ENCODE results near the gene BHLHA9. TPM values are rescaled to one million over a fixed set of nuclear protein-coding genes. Genes with fewer than 3 reads are reported as not detected.

Gene BHLHA9
- total and polyA plus RNA-seq, 2 of the 8 experiments (the other 6 are each of a cell fraction or from before 2014, with no cell fraction given), result 0.29 to 0.34 TPM

DNA sequence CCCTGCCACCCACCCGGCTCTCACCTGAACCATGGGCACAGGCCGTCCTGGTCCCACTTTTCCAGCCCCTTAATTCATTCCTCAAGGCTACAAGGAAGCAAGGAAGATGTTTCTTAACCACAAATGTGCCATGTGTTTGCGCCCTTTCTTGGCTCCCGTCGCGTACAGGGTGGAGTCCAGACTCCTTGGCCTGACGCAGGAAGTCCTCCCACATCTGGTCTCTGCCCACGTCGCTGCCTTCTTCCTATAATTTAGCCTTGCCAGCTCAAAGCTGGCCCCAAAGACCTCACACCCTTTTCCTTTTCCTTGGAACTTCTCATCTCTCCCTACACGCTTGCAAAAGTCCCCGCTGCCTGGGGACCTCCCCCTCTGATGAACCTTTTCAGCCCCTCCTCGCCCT, 38.8 kb upstream of the BHLHA9 start (continued):
- no peak for TF ChIP-seq SAP30 (IDR thresholded peaks at IDR 0.05; ENCODE audit: insufficient read depth, insufficient replicate concordance, low read length)
- TF ChIP-seq RXRA (IDR thresholded peaks at IDR 0.05; ENCODE audit: insufficient read depth, low read depth, low read length), result no peak
- no peak for TF ChIP-seq SIRT6 (IDR thresholded peaks at IDR 0.05; ENCODE audit: low read length)
- TF ChIP-seq POU5F1 (IDR thresholded peaks at IDR 0.05; ENCODE audit: low read depth, low read length), result no peak
